Fibroblast of pulmonary artery (primary cell): ENCODE results near the gene OR5AU1.

Experiments
- DNase-seq: peaks from one replicate; pipeline ENCODE4 v3.0.0-alpha.2; 2010; ENCODE audit warnings: low read depth
- H3K4me3 ChIP-seq: replicated peaks from 2 replicates; pipeline ENCODE4 v1.5.1; 2011; ENCODE audit warnings: low read depth, mild to moderate bottlenecking, control low read depth, low read length, moderate library complexity
- CTCF ChIP-seq: IDR thresholded peaks from 2 replicates; pipeline ENCODE4 v1.5.1; 2011; ENCODE audit warnings: mild to moderate bottlenecking, control low read depth, low read length, inconsistent platforms; ENCODE audit errors: missing control alignments

Gene OR5AU1

DNA sequence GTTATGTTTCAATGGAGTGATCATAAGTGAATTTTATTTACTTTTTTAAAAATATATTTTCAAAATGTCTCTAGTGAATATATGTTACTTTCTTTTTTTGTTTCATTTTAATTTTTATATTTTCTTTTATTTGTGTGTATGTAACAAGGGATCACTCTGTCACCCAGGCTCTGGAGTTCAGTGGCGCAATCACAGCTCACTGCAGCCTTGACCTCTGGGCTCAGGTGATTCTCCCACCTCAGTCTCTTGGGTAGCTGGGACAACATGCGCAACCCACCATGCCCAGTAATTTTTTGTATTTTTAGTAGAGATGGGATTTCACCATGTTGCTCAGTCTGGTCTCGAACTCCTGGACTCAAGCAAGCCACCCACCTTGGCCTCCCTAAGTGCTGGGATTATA is 36.9 kb downstream of the OR5AU1 start:
- no peak for DNase-seq
- no peak overlapping the region for H3K4me3 ChIP-seq
- TF ChIP-seq CTCF, result no peak

- no peak for DNase-seq
- no peak for TF ChIP-seq CTCF
Observed at GRCh38 chr14:21113369-21113768, 42.5 kb downstream of the OR5AU1 start.

GRCh38 chr14:21112255-21112654 is 43.6 kb downstream of the OR5AU1 start:
- no peak overlapping the region for H3K4me3 ChIP-seq
- TF ChIP-seq CTCF, result no peak
- no peak for DNase-seq

More at GRCh38 chr14:21113369-21113768, 42.5 kb downstream of the OR5AU1 start:
- H3K4me3 ChIP-seq, result no peak overlapping the region

GRCh38 chr14:21109377-21110138 is 46.3 kb downstream of the OR5AU1 start:
- no peak overlapping the region for H3K4me3 ChIP-seq
- TF ChIP-seq CTCF, result no peak
- no peak for DNase-seq

DNA sequence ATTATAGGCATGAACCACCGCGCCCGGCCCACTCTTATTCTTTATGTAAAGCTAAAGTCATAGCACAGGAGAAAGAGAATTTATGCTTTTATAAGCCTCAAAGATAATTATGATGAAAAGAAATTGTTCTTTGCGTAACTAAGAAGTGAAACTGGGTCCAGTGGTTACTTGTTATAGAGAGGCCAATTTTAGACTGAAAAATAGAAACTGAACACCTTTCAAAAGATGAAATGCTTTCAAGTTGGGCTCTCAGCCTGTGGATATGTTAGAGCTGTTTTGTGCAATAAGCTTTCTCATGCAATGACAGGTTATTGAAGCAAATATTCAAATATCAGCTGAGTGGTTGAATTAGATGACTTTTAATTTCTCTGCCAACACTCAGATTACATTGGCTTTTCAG is 47.1 kb downstream of the OR5AU1 start:
- TF ChIP-seq CTCF, result no peak
- DNase-seq, result no peak
- no peak overlapping the region for H3K4me3 ChIP-seq

- no peak overlapping the region for H3K4me3 ChIP-seq
- no peak for TF ChIP-seq CTCF
- DNase-seq, result peak; percentile 42
Observed at GRCh38 chr14:21107283-21107800, 48.5 kb downstream of the OR5AU1 start.
